Stimulated activated CD8-positive, alpha-beta memory T cell treated with anti-CD3 and anti-CD28 coated beads, Interleukin-7, amount 100 ng/mL, for 1 hour (primary cell): ENCODE measurements around the gene ATXN1.
"Not testable (repeated sequence)": the region's sequence is repeated elsewhere in the genome, so short reads cannot be mapped to it uniquely, and the experiment has no call there.

Source experiments
- DNase-seq, 2 donors: peaks; one replicate each; pipeline ENCODE4 v3.0.0-alpha.2; 2020; ENCODE audit warnings: low read depth in 2 of 2

Gene ATXN1

DNA sequence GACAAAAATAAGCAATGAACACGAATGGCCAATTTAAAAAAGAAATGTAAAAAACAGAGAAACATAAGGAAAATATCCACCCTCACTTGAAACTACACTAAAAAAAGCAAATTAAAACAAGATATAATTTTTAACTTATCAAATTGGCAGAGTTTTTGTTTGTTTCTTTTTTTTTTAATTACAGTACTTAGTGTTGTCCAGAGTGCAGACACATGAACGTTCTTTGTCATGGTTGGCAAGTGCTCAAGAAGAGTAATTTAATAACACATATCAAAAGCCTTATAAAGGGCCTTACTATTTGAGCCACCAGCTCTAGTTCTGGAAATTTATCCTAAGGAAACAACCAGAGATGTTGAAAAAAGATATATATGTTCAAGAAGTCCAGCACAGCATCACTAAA is 142.3 kb downstream of the ATXN1 start:
- DNase-seq = no peak

DNA sequence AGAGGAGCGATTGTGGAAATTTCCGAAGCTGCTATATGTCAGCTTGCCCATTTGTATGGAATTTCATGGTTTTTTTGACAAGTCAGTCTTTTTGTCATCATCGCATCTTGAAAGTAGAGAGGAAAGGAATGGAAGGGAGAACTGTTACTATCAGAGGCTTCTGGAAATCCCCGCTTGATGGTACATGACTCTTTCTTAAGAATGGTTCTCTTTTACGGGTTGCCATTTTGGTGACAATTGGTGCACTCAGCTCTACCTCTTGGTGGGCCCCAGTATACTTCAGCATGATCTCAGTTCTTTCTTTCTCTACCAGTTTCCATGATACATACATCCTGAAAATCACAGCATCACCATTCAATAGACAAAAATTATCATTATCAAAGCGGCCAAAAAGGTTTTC is 146.0 kb downstream of the ATXN1 start:
- not testable (repeated sequence) for DNase-seq

DNA sequence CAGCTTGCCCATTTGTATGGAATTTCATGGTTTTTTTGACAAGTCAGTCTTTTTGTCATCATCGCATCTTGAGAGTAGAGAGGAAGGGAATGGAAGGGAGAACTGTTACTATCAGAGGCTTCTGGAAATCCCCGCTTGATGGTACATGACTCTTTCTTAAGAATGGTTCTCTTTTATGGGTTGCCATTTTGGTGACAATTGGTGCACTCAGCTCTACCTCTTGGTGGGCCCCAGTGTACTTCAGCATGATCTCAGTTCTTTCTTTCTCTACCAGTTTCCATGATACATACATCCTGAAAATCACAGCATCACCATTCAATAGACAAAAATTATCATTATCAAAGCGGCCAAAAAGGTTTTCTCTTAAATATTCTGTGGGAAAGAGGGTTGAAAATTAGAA is 147.1 kb downstream of the ATXN1 start:
- DNase-seq = not testable (repeated sequence)

DNA sequence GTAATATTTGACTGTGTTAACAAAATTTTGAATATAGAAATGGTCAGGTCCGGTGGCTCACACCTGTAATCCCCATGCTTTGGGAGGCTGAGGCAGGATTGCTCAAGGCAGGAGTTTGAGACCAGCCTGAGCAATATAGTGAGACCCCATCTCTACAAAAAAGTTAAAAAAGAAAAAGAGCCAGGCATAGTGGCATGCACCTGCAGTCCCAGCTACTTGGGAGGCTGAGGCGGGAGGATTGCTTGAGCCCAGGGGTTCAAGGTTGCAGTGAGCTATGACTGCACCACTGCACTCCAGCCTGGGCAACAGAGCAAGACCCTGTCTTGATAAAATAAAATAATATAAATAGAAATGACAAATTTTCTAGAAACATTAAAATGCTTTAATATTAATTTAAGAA is 147.8 kb downstream of the ATXN1 start:
- DNase-seq = not testable (repeated sequence)

DNA sequence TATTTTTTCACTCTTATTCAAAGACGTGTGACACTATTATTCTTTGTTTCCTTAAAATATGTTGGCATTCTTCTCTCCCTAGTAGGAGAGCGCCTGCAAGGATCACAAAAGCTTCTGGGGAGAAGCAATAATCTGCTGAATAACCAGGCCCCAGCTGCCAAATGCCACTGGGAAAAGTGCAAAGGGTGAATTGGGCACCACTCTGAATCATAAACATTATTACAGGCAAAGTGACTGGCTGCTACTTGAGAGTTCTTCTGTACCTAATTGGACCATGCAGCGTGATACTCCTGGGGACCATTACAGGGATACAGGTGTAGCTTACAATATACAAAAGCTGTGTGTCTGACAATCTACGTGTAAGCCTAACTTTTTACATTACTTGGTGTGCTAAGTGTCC is 152.8 kb downstream of the ATXN1 start:
- no peak for DNase-seq

DNA sequence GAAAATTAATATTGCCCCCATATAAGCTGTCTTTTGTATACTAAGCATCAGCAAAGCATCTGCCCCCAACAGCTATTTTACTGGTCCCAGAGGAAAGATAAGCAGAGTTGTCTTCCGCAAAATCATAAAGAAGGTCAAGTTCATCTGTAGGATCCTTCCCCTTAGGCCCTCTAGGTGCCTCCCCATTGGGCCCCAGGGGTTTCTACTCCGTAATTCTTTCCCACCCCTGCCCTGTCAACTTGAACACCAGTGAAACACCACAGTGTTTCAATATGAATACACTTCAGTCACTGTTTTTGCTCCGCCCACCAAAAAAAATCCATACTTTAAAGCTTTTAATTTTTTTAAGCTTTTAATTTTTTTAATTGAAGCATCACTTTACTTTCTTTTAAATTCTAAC is 159.2 kb downstream of the ATXN1 start:
- no peak for DNase-seq

DNA sequence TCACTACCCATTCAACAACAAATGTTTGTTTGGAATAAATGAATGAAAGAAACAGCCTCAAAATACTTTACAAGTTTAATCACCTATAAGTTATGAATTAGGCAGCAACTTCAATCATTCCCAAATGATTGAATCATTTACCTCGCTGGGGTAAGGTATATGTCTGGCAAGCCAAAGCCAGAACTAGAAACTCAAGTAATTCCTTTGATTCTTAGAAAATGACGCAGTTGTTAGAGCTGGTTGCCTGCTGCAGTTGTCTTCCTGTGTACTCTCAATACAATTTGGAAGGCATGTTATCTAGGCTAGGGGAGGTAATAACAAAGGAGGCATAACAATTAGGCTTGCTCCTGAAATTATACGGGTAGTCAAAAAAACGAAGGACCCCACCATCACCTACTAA is 160.6 kb downstream of the ATXN1 start:
- no peak for DNase-seq

DNA sequence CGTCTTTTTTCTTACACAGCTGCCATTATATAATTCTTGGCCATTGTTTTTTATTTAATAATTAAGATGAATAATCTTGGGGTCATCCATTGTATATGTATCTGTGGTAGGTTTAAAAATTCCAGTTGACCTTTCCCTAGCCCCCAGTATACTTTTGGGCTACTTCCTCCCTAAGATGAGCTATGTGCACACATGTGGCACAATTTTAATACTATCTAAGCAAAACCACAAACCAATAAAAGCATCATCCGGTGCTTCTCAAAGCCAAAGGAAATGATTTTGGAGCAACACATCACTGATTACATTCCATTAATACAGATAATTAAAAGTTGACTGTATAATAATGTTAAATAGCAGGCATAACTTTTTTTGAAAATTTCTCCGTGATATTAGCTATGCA is 161.2 kb downstream of the ATXN1 start:
- no peak for DNase-seq

DNA sequence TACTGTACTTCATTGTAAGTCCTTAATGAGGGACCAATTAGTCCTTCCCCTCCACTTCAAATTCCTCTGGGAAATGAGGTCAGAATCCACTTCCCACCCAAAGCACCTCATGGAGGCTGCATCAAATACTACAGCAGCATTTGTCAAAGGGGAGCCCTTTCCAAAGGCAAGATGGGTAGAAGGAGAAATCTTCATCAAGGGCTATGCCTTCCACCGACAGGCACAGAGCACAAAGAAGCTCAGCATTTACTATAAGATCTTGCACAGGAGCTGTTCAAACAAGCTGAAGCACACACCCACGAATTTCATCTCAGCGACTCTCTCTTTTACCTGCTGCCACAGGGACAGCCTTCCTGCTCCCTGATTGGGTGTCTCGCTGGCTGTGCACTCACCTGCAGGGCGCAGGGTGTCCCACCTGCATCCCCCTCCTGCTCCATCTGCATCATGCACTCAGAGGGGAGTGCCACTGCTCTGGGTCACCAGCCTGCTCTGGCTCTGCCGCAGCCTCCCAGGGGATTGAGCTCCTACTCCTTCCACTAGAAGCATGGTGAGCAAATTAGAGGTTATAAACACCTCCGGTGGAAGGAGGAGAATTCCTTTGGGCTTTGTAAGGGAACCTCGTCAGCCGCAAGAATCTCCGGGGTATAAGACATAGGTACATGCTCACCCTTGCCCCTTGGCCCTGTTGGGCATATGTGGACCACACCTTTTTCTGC is 164.5 kb downstream of the ATXN1 start:
- DNase-seq = no peak

DNA sequence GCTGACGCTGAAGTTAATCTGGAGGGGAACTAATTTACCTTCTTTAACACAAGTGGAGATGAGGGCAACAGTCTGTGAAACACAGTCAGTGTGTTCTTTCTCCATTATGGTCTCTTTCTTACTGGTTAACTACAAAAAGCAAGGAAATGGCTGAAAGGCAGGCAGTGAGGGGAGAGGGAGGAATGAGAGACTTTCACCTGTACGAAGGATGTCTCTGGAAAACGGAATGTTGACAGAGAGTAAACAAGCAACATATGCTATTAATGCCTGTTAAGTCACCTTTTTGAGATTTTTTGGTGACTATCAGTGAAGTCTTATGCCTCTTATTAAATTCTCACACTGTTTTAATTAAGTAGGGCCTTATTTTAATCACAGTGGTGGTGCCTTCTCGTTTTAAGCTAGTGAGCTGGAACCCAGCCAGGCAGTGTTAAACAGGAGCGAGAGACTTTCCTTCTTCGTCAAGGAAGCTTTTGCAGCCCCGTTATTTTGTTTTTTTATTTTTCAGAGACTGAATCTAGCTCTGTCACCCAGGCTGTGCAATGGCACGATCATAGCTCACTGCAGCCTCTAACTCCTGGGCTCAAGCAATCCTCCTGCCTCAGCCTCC is 165.6 kb downstream of the ATXN1 start:
- DNase-seq = no peak

DNA sequence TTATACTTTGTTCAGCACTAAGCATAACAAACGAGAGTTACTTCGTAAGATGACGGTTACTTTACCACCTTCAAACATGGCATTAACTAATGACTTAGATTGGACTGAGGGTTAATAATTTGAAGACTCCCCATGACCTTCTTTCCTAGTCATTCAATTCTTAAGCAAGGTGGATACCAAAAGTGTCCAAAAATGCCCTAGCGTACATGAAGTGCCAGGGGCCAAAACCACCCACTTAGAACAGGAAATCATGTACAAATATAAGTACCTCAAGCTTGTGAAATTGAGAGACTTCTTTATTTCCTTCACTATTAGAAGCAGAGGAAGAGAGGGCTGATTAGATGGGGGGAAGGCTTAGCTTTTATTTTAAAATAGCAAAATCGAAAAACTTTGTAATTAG is 166.4 kb downstream of the ATXN1 start:
- no peak for DNase-seq

DNA sequence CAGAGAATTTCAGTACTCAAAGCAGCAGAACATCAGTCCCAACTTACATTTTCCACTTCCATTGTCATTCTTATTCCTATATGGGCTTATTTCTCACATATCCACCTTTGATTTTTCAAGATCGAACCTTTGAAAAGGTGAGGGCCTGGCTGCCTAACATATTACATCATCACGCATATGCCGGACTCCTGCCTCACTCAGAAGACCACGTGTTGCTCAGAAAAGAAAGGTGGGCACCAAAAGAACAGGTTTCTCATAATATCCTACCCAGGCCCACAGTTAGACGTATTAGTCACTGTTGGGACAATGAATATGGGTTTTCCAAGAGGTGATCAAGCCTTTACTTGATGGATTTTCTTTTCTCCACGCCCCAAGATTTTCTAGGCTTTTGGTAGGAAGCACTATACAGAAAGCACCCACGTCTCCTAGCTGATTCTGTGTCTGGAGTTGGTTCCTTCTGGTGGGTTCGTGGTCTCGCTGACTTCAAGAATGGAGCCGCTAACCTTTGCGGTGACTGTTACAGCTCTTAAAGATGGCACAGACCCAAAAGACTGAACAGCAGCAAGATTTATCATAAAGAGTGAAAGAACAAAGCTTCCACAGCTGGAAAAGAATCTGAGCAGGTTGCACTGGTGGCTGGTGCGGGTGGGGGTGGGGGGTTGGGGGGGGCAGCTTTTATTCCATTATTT is 168.9 kb downstream of the ATXN1 start:
- no peak for DNase-seq

DNA sequence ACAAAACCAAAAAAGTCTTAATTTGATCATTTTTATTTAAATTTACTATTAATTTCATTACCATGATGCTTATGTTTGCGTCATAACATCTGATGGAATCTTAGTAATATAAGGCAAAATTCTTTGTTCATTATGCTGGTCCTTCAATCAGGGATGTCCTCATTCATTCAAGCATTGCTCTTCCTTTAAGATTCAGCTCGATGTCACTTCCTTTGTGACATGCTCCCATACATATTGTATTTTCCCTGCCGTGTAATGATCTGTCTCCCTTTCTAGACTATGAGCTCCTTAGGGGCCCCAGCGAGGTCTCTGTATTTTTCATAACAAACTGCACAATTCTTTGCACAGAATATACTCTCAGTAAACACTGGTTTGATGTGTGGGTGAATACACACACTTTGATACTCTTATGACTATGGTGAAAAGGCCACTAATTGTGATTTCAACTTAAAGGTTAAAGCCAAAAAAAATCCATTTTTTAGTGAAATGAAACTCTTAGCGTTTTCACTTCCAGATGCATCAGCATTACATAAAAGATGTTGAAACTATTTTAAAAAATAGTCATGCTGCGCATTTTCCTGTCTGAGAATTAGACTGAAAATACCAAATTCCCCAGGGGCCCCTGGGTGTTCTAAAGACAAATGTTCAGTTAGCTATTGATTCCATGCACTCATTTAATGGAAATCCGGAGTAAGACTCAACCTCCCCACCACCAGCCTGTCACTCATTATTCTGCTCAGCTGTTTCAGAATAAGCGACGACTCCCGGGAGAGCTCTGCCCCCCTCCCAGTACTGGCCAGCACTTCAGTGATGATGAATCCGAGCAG is 169.7 kb downstream of the ATXN1 start:
- DNase-seq = no peak

DNA sequence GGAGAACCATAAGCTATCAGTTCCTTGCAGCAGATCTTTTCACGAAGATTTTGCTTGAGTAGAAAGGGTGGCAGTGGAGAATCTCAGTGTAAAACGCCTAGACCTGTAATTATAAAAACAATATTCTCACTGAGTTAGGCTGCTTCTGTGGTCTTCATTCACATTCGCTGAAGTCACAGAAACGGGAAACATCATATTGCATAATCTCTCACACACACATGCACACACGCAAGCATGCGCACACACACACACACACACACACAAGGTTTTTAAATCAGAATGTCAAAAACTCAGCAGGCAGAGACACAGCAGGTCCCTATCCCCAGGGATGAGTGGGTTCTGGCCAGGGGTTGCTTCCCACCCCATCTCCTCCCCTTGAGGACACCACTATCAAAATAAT is 175.5 kb downstream of the ATXN1 start:
- DNase-seq = no peak

DNA sequence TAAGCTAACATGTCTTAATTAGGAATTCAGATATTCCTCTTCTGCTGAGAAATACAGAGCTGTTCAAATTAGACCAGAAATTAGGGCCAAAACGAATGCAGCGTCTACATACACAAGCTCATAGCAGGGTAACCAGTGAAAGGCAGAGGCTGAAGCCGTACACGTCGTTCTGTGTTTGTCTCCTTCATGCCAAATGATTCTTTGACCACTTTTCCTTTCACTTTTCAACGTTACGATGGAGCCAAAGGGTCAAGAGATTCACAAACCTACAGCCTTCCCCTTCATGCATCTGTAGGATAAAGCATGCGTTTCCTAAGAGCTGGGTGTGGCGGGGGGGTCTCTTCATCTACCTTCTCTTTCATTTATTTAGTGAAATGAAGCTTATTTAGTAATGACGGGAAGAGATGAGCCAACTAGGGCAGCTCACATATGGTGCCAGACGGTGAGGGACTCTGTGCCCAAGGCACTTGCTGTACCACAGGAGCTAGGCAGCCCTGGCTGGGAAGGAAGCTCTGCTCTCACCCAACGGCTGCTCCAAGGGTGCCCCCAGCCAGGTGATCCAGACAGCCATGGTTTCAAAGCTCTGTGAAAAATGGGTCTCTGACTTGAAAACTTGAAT is 178.0 kb downstream of the ATXN1 start:
- DNase-seq = no peak

DNA sequence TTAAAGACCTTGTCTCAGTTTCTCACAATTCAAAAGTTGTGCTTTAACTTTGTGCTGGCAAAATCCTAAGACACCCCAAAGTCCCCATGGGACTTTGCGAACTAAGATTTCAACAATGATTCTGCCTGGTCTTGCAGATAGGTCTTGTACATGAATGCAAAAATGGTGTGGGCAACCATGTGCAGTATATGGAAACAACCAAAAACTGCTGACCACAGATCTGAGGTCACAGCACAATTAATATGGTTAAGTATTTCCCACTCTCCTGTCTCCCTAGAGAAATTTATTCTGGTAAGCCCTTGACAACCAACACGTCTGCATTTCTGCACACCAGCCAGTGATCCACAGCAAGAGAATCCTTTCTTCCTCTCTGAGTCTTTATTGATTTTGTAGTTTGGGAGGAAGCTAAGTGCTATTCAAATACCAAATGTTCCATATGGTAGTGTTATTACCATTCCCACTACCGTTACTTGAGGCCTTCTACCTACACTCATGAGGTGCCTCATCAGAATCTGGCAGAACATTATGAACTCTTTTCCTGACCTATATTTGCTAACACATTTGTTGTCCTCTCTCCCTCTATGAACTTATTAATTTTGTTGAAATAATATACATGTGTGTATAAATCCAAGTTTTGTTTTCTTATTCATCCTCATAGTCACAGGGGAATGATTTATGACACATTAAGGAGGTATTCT is 178.7 kb downstream of the ATXN1 start:
- DNase-seq = no peak

DNA sequence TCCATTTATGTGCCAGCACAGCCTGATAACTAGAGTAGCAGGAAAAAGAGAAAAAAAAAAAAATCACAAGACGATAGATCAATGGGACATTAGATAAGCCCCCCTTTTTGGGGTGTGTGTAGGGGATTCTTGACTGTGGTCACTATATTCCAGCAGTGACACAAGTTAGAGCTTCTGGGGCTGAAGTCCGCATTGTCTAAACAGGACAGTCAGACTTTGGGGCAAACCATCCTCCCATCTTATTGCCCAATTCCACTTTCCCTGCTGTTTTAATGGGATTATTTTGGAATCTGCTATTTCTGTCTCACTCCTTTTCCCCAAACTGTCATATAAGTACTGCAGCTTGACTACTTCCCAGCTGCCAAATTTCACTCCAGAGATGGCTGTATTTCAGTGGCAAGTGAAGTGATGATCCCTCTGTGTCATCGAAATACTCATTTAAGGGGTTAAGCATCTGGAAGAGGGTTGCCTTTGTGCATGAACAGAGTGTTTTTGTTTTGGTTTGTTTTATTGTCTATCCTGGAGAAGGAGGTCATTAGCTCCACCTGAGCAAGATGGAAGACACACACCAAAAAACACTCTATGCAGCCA is 182.5 kb downstream of the ATXN1 start:
- no peak for DNase-seq

DNA sequence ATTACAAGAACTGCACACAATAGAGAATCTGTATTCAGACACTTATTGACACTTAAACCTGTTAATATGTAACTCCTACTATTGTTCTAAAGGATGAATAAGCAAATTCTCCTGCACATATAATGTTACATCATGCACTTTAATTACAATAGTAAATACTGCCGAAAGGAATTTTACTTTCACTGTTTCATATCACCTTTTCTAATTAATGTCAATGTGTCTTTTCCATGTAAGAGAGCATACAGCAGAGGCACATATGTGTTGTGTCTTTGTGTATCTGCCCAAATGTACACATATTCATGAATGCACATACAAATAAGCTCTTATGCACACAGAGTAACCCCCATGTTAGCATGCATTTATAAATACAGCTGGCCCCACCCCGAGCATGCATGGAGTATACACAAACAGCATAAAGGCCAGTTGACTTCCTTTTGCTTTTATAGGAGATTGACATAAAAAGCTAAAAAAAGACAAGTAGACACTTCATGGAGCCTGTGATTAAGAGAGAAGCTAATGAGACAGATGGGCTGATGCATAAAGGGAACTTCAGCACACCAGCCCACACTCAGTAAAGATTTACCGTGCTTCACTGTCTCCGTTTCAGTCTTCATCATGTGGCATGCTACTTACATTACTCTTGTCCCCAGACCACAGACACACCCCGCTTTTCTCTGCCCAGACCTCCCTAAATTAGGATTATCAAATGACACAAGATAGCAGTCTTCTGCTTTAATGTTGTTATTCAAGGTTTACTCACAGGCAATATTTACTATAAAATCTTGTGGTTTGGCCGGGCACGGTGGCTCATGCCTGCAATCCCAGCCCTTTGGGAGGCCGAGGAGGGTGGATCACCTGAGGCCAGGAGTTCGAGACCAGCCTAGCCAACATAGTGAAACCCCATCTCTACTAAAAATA is 184.6 kb downstream of the ATXN1 start:
- DNase-seq = no peak

DNA sequence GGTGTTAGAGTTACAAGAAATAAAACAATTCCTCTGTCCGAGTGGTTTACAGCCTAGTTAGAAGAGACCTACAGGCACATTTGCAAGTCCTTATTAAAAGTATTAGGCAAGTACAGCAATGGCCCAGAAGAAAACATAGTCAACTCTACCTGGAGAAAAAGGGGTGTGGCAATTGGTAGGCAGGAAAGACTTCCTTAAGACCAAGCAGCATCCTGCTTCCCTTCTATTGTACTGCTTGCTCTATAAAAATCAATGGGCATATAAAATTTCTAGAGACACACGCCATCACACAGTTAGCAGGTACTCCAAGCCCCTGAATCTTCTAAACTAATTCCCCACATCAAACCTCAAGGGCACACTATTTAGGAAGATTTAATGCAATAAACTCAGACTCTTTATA is 185.6 kb downstream of the ATXN1 start:
- no peak for DNase-seq

DNA sequence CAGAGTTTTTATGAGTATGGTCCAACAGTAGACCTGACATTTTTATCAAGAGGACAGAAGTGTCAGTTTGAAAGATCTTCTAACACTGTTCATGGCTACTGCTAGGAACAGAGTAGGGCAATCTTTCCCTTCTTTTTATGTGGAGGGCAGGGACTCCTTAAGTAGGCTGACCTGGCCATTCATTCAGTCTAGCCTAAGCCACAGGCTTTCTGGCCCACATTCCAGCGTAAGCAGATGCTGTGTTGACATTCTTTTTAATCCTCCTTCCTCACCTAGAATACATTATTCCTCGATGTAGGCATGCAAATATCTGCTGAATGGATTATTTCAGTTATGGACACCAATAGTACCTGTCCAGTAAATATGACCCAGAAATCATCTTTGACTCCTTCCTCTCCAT is 188.3 kb downstream of the ATXN1 start:
- DNase-seq = no peak
